Fibroblast of lung (primary cell): ENCODE measurements around the gene UVRAG.

Experiments used
- EZH2 ChIP-seq: IDR thresholded peaks from 2 replicates; pipeline ENCODE4 v1.5.1; 2012; ENCODE audit warnings: low read length, control low read depth, mild to moderate bottlenecking; ENCODE audit errors: missing control alignments
- TF ChIP-seq, protein P1 (sequence below), 2 donors: IDR thresholded peaks in 1 of 2; conservative IDR thresholded peaks in 1 of 2; 1 replicate in 1 of 2; 2 replicates in 1 of 2; pipeline ENCODE4 v1.5.1; 2011 to 2012; ENCODE audit warnings: low read length in 2 of 2, control low read depth in 1 of 2, inconsistent platforms in 1 of 2, low read depth in 1 of 2, mild to moderate bottlenecking in 1 of 2

DNA sequence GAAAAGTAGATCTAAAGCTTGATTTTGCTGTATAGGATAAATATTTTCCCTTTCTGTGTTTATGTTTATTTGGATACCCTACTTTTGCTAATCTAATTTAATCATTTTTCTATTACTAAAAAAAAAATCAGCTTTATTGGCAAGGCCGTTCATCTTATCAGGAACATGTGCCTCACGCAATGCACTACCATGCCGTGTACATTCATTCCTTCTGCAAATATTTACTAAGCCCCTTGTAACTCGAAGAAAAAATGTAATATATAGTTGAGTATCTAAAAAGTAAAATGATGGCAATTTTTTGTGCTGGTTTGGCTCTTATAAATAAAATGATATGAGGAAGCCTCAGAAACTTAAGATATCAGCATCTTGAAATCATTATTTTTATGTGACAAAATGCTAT, 8.9 kb downstream of the UVRAG start:
- TF ChIP-seq, protein P1, sequence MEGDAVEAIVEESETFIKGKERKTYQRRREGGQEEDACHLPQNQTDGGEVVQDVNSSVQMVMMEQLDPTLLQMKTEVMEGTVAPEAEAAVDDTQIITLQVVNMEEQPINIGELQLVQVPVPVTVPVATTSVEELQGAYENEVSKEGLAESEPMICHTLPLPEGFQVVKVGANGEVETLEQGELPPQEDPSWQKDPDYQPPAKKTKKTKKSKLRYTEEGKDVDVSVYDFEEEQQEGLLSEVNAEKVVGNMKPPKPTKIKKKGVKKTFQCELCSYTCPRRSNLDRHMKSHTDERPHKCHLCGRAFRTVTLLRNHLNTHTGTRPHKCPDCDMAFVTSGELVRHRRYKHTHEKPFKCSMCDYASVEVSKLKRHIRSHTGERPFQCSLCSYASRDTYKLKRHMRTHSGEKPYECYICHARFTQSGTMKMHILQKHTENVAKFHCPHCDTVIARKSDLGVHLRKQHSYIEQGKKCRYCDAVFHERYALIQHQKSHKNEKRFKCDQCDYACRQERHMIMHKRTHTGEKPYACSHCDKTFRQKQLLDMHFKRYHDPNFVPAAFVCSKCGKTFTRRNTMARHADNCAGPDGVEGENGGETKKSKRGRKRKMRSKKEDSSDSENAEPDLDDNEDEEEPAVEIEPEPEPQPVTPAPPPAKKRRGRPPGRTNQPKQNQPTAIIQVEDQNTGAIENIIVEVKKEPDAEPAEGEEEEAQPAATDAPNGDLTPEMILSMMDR (conservative IDR thresholded peaks at IDR 0.05 in 1 of 2, IDR thresholded peaks at IDR 0.05 in 1 of 2; ENCODE audit: low read depth in 1 of 2, low read length in 2 of 2), result no peak
- no peak for TF ChIP-seq EZH2
